Measurements from ENCODE around the gene QSOX2. TPM values are rescaled to one million over a fixed set of nuclear protein-coding genes. Genes with fewer than 3 reads are reported as not detected.

Gene QSOX2
- polyA plus RNA-seq, 10 donors = 5.5 to 11.9 (median 8.0) TPM

DNA sequence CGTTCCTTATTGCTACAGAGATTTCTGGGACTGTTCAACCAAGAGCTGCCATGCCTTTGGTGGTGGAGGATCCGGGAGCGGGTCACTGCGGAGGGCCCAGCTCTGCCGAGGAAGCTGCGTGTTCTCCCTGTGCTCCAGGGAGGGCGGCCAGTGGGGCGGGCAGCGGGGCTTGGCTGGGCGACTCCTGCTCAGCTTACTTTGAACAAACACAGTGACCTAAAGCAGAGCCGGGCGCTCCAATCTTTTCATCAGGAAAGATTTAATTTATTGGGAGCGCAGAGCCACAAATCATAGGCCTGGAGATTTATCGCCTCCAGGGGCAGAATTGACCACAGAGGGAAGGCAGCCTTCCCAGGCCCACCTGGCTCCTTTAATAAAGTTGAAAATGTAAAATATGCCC lies 68.4 kb downstream of the QSOX2 start:
- no peak for DNase-seq

DNA sequence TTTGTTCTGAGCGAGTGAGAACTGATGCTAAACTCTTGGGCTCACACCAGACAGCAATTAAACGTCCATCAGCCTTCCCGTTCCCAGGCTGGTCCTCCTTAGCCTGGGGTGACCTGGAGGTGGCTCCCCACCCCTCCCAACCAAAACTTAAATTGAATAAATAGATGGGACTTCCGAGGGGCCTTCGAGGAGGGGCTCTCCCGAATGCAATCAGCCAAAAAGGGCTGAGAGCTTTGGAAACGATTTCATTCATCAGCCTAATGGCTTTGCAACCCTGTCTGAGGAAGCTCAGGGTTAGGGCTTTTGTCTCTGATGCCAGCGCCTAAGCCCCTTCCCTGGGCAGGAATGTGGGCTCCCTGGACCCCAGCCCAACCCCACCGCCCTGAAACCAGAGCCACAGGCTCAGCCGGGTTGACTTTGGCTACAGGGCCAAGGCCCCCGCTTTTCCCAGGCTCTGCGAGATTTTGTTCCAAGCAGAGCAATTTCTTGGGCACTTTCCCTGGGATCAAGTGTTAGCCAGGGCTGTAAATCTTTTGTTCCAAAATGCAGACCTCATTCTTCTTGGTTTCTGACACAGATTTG lies 69.9 kb downstream of the QSOX2 start:
- DNase-seq = peak in 1 of 3 donors; percentile 55

DNA sequence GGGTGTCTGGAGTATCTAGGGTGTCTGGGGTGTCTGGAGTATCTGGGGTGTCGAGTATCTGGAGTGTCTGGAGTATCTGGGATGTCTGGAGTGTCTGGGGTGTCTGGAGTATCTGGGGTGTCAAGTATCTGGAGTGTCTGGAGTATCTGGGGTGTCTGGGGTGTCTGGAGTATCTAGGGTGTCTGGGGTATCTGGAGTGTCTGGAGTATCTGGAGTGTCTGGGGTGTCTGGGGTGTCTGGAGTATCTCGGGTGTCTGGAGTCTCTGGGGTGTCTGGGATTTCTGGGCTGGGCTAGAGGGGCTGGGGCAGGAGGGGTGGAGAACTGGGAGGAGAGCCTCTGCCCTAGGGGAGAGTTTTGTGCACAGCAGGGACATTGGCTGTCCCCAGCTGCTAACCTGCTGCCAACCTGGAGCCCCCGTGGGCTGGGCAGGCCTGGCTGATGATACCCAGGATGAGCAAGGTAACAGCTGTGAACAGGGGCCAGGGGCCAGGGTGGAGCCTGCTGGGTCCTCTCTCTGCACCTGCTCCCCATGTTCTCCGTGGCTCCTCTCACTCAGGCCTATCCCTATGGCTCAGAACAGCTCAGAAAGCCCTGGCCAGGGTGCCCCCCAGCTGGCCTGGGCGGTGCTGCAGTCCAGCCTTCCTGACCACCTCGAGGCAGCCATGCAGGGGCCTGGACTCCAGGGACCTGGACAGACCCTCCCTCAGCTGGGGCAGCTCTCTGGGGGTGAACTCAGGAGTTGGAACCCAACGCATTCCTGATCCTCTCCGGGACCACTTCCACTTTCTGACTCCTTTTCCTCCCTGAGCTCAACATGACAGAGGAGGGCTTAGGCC lies 70.6 kb downstream of the QSOX2 start:
- peak in 1 of 3 donors; percentile 23 for DNase-seq

DNA sequence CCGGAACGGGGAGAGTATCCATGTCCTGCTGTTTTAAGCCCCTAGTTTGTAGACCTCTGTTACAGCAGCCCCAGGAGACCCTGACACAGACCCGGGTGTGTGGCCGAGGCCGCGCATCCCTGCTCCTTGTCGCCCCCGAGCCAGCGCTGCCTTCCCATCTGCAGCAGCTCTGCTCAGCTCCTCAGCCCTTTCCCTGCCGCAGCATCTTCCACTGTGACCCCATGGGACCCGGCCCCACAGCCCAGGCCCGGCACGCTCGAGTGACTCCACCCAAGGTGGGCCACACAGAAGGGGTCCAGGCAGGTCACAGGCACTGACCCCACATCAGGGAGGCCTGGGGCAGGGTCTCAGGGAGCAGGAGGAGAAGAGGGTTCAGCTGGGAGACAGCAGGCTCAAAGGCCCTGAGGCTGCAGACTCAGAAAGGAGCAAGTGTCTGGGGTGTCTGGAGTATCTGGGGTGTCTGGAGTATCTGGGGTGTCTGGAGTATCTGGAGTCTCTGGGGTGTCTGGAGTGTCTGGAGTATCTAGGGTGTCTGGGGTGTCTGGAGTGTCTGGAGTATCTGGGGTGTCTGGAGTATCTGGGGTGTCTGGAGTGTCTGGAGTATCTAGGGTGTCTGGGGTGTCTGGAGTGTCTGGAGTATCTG lies 71.8 kb downstream of the QSOX2 start:
- no peak for DNase-seq

DNA sequence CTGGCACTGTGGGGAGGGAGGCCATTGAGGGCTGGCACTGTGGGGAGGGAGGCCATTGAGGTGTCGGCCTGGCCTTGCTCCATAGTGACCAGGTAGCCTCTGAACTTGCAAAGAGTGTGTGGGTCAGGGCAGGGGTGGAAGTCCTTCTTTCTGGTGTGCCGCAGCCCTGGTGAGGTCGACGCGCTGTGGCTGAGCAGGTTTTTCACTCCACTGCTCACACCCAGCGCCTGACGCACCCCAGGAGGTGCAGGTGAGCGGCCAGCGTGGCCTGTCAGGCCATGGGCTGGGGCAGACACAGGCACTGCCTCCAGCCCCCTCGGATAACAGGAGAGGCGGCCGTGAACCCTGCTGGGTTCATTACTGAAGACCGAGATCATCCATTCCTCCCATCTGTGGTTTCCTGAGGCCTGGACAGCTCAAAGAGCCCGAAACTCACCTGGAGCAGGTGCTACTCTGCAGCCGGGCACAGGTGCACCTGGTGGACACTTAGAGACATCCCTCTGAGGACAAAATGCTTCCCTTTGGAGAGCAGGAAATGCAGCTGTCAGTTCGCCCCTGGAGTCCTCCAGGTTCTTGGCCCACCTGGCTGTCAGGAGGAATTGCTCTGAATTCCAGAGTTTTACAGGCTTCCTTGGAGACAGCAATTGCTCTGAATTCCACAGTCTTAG lies 73.1 kb downstream of the QSOX2 start:
- DNase-seq = no peak

DNA sequence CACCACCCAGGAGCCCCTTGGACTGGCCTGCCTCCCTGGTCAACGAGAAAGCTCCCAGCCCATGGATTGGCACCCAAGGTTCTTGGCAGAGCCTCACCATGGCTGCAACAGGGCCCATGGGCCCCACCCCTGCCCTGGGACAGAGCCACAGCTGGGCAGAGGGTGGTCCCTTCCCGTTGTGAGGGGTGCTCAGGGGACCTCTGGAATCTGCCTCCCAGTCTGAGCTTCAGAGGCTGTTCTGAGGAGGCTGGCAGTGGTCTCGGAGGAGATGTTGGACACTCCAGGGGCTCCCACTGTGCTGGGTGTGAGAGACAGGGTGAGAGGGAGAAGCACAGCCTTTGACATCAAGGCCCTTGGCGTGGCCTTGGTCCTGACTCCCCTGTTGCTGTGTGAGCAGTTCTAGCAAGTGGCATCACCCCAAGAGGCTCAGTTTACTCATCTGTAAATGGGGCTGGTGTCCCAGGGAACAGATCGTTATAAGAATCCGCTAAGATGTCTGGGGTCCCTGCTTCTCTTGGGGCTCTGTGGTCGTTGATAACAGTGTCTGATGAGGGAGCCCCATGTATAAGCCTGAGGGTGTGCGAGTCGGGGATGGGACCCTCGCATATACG lies 73.7 kb downstream of the QSOX2 start:
- DNase-seq = no peak

DNA sequence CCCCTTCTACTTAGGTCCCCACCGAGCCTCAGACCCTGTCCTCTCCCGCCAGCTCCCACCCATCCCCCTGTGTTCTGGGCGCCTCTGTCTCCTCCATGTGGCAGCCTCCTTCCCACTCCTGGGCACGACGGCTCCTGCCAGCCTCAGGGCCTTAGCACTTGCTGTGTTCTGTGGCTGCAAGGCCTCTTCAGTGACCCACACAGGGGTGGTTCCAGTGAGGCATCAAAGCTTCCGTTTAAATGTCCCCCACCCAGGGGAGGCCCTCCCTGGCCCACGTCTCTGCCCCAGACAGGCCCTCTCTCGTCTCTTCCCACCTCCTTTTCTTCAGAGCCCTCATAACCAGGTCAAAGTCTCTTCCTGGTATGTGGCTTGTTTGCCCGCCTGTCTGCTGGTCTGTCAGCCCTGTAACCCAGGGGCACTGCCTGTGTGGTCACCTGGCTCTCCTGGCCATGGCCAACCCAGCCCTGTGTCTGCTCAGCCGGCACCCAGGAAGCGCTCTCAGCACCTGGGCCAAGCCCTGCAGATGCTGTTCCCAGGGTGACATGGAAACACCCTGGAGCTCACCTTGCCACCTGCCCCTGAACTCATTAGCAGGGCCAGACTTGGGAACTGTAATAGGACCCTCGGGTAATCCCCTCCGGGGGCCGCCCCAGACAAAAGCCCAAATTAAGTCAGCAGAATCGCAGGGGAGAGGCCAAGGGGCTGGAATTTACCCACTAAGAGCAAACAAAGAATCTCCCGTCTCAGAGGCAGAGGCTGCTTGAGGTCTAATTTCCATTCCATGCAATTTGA lies 74.4 kb downstream of the QSOX2 start:
- no peak for DNase-seq

DNA sequence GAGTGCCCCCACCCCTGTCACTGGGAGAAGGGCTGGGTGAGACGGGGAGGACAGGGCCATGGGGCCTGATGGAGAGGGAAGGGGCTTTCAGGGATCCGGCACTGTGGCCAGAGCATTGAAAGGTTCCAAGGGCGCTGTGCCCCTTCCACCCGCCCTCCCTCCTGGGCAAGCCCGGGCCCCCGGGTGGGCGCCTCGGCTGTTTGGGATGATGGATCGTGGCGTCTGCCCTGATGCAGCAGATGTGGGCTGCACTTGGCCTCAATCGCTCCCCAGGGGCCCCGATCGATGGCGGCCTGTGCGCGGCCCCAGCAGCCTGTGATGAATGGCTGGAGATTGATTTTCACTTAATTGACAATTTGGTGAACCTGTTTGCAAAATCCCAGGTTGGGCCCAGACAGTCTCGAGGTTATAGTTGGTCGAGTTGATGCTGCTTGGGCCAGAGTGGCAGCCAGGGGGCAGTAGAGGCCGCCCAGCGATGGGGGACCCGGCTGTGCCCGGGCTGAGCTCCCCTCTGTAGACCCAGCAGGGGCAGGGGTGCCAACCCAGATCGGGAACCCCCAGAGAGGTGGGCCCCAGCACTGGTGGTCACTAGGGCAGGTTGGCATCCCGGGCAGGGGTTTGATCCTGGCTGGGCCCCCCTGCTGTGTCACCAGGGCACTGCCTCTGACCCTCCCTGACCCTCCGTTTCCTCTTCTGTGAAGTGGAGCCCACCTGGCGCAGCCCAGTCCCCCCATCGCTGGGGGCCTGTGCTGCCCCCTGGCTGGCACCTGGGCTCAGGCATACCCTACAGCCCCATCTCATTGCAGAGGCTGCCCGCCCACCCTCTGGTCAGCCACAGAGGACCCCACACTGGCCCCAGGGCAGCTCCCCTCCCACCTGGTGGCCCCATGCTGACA lies 75.4 kb downstream of the QSOX2 start:
- peak in 2 of 3 donors; percentile 4 to 27 for DNase-seq

DNA sequence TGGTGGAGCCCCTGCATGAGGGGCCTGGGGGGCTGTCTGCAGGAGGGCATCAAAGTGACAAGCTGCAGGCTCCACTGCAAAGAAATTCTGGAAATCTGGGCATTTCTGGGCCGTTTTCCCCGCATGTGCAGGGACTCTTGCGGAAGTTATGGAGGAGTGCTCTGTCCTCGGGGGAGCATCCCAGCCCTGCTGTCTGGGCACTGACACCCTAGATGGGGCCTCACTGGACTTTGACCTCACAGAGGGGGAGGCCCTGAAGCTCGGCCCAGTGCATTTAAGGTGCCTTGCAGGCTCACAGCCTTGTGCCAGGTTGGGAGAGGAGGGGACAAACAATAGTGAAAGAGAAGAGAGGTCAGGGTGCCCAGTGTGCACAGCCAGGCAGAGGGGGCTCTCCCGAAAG lies 76.1 kb downstream of the QSOX2 start:
- no peak for DNase-seq

DNA sequence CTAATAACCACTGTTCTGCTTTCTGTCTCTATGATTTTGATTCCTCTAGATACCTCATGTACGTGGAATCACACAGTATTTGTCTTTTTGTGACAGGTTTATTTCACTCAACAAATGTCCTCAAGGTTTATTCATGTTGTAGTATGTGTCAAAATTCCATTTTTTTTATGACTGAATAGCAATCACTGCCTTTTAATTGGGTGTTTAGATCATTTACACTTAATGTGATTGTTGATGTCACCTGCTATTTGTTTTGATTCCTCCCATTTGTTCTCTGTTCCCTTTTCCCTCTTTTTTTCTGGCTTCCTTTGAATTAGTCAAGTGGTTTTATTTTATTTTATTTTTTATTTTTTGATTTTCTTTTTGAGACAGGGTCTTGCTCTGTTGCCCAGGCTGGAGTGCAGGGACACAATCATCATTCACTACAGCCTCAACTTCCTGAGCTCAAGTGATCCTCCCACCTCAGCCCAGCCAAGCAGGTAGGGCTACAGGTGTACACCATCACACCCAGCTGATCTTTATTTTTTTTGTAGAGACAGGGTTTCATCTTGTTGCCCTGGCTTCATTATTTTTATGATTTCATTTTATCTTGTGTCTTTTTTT lies 82.3 kb downstream of the QSOX2 start:
- no peak for DNase-seq

DNA sequence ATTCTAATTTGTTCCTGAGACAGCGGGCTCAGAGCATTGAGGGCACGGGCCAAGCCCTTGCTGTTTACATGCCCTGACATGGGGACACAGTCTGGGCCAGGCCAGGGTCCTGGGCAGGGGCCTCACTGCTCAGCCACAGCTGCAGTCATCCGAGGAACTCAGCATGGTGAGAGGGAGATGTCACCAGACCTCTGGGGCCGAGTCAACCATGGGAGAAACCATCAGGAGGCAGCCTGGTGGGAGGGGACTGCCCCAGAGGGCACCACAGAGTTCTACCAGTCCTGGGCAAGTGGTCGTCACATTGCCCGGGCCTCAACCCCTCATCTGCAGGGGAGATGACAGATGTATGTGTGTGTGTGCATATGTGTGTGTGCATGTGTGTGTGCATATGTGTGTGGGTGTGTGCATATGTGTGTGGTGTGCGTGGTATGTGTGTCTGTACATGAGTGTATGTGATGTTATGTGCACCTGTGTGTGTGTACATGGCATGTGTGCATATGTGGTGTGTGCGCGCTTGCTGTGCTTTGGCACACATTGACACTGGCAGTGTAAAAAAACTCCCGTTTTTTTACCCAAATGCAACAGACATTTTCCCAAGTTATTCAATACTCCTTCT lies 84.5 kb downstream of the QSOX2 start:
- DNase-seq = no peak

DNA sequence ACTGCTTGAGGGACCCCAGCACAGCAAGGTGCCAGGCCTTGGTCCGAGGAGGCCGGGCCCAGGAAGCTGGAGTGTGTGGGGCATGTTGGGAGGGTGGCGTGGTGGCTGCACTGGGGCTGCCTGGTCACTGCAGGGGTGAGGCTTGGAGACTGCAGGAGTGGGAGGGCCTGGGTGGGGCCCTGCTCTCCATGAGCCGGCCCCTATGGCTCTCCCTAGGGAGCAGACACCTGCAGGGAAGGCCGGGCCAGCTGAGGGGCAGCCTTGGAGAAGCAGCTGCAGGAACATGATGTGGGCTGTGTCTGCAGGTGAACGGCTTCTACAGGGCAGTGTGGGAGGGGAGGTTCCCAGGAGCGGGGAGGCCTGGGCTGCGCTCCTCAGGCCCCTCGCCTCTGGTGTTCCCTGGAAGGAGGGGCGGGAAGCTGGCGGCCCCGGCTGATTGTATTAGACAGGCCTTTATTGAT lies 85.2 kb downstream of the QSOX2 start:
- no peak for DNase-seq

DNA sequence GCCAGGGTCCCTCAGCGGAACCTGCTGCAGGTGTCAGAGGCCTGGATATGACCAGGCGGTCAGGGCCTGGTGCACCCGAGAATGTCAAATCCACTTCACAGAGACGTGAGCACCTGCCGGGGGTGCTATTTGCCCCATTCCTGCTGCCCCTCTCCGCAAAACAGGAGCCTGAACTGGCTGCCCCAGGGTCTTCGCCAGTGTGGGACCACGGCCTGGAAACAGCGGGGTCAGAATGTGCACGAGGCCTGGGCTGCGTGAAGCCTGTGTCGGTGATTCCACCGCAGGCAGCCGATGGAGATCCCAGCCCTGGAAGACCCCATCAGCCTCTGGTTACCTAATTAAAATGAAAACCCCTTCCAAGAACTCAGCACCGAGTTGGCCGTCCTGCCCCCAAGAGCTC lies 85.8 kb downstream of the QSOX2 start:
- no peak for DNase-seq

DNA sequence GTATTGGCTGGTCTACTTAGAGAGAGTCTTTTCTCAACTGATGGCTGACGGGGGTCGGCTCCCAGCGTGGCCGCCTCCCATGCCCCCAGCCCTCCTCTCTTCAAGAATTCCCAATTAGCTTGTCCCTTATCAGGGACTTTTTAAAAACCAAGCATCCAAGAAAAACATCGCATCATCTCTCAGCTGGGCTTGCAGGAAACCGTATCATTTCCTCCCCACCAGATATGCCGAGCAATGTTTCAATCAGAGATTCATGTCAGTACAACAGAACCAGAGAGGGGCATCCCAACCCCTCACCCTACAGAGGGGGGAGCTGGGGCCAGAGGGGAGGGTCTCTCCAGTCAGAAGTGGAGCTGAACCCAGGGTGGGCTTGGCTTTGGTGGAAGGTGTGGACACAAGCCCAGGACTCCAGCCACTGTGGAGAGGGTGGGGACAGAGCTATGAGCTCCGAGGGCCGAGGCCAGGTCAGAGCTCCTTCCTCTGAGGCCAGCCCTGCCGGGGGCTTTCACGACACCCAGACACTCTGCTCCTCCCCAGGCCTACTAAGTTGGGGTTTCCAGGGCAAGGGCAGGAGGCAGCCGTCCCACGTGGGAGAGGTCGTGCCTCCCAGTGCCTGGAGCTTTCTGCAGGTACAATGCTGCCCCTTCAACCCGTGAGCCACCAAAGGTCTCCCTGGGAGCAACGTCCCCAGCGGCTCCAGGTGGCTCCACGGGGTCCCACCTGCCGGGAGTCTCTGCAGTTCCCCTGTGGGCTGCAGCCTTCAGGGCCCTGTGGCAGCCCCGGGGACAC lies 87.9 kb downstream of the QSOX2 start:
- DNase-seq = no peak

Measured in muscle of back (tissue), 11 donors.